ENCODE results near the gene FKBP5. TPM values are rescaled to one million over a fixed set of nuclear protein-coding genes. Genes with fewer than 3 reads are reported as not detected.

Gene FKBP5
- total RNA-seq, 1 donor from 2014 or later: 29.5 TPM

- no peak overlapping the region for H3K4me3 ChIP-seq (ENCODE audit: low read depth, low read length)
- no peak for FAIRE-seq
- TF ChIP-seq CTCF (IDR thresholded peaks at IDR 0.05; ENCODE audit: insufficient read depth, low read length, severe bottlenecking): no peak
- H3K27me3 ChIP-seq (ENCODE audit: control insufficient read depth, insufficient read depth, low read length): no peaks in the 10 kb centered on the region
- no peaks in the 10 kb centered on the region for H3K36me3 ChIP-seq (ENCODE audit: control insufficient read depth, insufficient read depth, low read length)
- DNase-seq (ENCODE audit: low read depth): no peak
Observed at GRCh38 chr6:35713006-35713767, 24.5 kb upstream of the FKBP5 start.

- FAIRE-seq: no peak
Observed at GRCh38 chr6:35711731-35712130, 23.0 kb upstream of the FKBP5 start.

GRCh38 chr6:35710241-35710847, 21.6 kb upstream of the FKBP5 start:
- Histone ChIP-seq H3K4me3 (ENCODE audit: low read depth, low read length) (no peak overlapping the region), H3K36me3 (ENCODE audit: control insufficient read depth, insufficient read depth, low read length) (no peaks in the 10 kb centered on the region), H3K27me3 (ENCODE audit: control insufficient read depth, insufficient read depth, low read length) (no peaks in the 10 kb centered on the region)
- TF ChIP-seq CTCF (IDR thresholded peaks at IDR 0.05; ENCODE audit: insufficient read depth, low read length, severe bottlenecking): no peak
- no peak for FAIRE-seq
- peak; percentile 92 for DNase-seq (ENCODE audit: low read depth)

More at GRCh38 chr6:35711731-35712130, 23.0 kb upstream of the FKBP5 start:
- H3K36me3 ChIP-seq (ENCODE audit: control insufficient read depth, insufficient read depth, low read length): no peaks in the 10 kb centered on the region
- no peak overlapping the region for H3K4me3 ChIP-seq (ENCODE audit: low read depth, low read length)
- no peak for TF ChIP-seq CTCF (IDR thresholded peaks at IDR 0.05; ENCODE audit: insufficient read depth, low read length, severe bottlenecking)
- no peaks in the 10 kb centered on the region for H3K27me3 ChIP-seq (ENCODE audit: control insufficient read depth, insufficient read depth, low read length)
- no peak for DNase-seq (ENCODE audit: low read depth)

GRCh38 chr6:35708585-35708984, 19.9 kb upstream of the FKBP5 start:
- Histone ChIP-seq H3K4me3 (ENCODE audit: low read depth, low read length) (no peak overlapping the region), H3K36me3 (ENCODE audit: control insufficient read depth, insufficient read depth, low read length) (no peaks in the 10 kb centered on the region), H3K27me3 (ENCODE audit: control insufficient read depth, insufficient read depth, low read length) (no peaks in the 10 kb centered on the region)
- DNase-seq (ENCODE audit: low read depth) (no peak), FAIRE-seq (no peak)
- no peak for TF ChIP-seq CTCF (IDR thresholded peaks at IDR 0.05; ENCODE audit: insufficient read depth, low read length, severe bottlenecking)

- no peaks in the 10 kb centered on the region for H3K27me3 ChIP-seq (ENCODE audit: control insufficient read depth, insufficient read depth, low read length)
- no peak overlapping the region for H3K4me3 ChIP-seq (ENCODE audit: low read depth, low read length)
- DNase-seq (ENCODE audit: low read depth) (no peak), FAIRE-seq (no peak)
- no peaks in the 10 kb centered on the region for H3K36me3 ChIP-seq (ENCODE audit: control insufficient read depth, insufficient read depth, low read length)
- no peak for TF ChIP-seq CTCF (IDR thresholded peaks at IDR 0.05; ENCODE audit: insufficient read depth, low read length, severe bottlenecking)
Observed at GRCh38 chr6:35707714-35708407, 19.1 kb upstream of the FKBP5 start.
